Activated CD4-positive, alpha-beta memory T cell treated with anti-CD3 and anti-CD28 coated beads, Interleukin-2, amount 10 ng/mL, durations not matched to agents 7 days and 5 days (primary cell): ENCODE data around the gene TMEM138. TPM values are rescaled to one million over a fixed set of nuclear protein-coding genes. Genes with fewer than 3 reads are reported as not detected.
A peak's percentile ranks its signal among the peaks of the same experiment; 100 is the strongest.

Source experiments
- CTCF ChIA-PET: fragments of 350-600 bp; sonication (Branson Sonifier 250); formaldehyde crosslinking; loops from one replicate; lab custom pipeline; 2021; ENCODE audit warnings: antibody characterized with exemption, inconsistent platforms; lab: Charles Lee
- POLR2A ChIA-PET: fragments of 350-600 bp; sonication (Branson Sonifier 250); formaldehyde crosslinking; loops from one replicate; lab custom pipeline; 2021; ENCODE audit warnings: antibody characterized with exemption; lab: Charles Lee
- DNase-seq: peaks from one replicate; pipeline ENCODE4 v3.0.0-alpha.2; 2020
- H3K27ac Mint-ChIP-seq: one replicate; pipeline ENCODE4 v1.8.0; 2021; ENCODE audit warnings: mild to moderate bottlenecking, mixed read lengths
- H3K27me3 Mint-ChIP-seq: one replicate; pipeline ENCODE4 v1.8.0; 2021; ENCODE audit warnings: mixed read lengths
- H3K36me3 Mint-ChIP-seq: one replicate; pipeline ENCODE4 v1.8.0; 2021; ENCODE audit warnings: low read depth, mixed read lengths
- H3K4me1 Mint-ChIP-seq: one replicate; pipeline ENCODE4 v1.8.0; 2021; ENCODE audit warnings: mixed read lengths
- H3K4me3 Mint-ChIP-seq: one replicate; pipeline ENCODE4 v1.8.0; 2021; ENCODE audit warnings: mild to moderate bottlenecking, mixed read lengths
- H3K9me3 Mint-ChIP-seq: one replicate; pipeline ENCODE4 v1.8.0; 2021; ENCODE audit warnings: mixed read lengths
- total RNA-seq, 2 experiments: library from RNA; stranded (reverse); gene quantifications; one replicate each; pipeline ENCODE4 v1.2.3, GENCODE V29; 2021

The TMEM138 gene
- total RNA-seq, 2 experiments from 2014 or later = 45.5 to 50.0 TPM

GRCh38 chr11:61418136-61418535, 56.0 kb downstream of the TMEM138 start:
- Mint-ChIP-seq H3K4me1 (peaks cover 65% of the 10 kb centered on the region), H3K27ac (peak overlapping the region; percentile 18), H3K9me3 (no peaks in the 10 kb centered on the region), H3K27me3 (no peaks in the 10 kb centered on the region), H3K4me3 (no peak overlapping the region), H3K36me3 (peaks cover 96% of the 10 kb centered on the region)
- DNase-seq = no peak
- ChIA-PET CTCF (interaction anchor here (1.3 kb wide), 1 partner anchor 17 kb away, joined by 3 read pairs; no protein-coding TSS in a partner anchor), POLR2A (interaction anchor here (0.9 kb wide), 1 partner anchor 11 kb away, joined by 3 read pairs; no protein-coding TSS in a partner anchor)

Other genes starting within 250 kb of the TMEM138 start
- gene VPS37C, start 200.9 kb upstream of the TMEM138 start, total RNA-seq = 1 to 10 TPM; 6.1 to 7.5 TPM
- gene PGA3, start 158.9 kb upstream of the TMEM138 start, total RNA-seq = not detected
- not detected for gene PGA4, start 140.0 kb upstream of the TMEM138 start, total RNA-seq
- not detected for gene PGA5, start 121.2 kb upstream of the TMEM138 start, total RNA-seq
- 1 to 10 TPM in 1 of 2 experiments, under 1 TPM in 1; 0.98 to 1.7 TPM for gene VWCE, start 67.1 kb upstream of the TMEM138 start, total RNA-seq
- gene DDB1, start 29.3 kb upstream of the TMEM138 start, total RNA-seq = 100 to 1,000 TPM; 166 to 174 TPM
- 10 to 100 TPM; 49.6 to 51.5 TPM for gene TKFC, start 29.1 kb upstream of the TMEM138 start, total RNA-seq
- gene CYB561A3, start 492 bp upstream of the TMEM138 start, total RNA-seq = 10 to 100 TPM; 36.0 to 38.6 TPM
- 1 to 10 TPM; 7.6 to 9.3 TPM for gene TMEM216, start 30.2 kb downstream of the TMEM138 start, total RNA-seq
- gene CPSF7, start 67.6 kb downstream of the TMEM138 start, total RNA-seq = 10 to 100 TPM; 89.6 to 90.2 TPM
- 10 to 100 TPM; 47.3 to 47.5 TPM for gene SDHAF2, start 67.8 kb downstream of the TMEM138 start, total RNA-seq
- under 1 TPM in 1 of 2 experiments, not detected in 1; 0.13 TPM for gene LRRC10B, start 146.4 kb downstream of the TMEM138 start, total RNA-seq
- gene SYT7, start 218.7 kb downstream of the TMEM138 start, total RNA-seq = not detected